ENCODE results near the gene NKIRAS1.

DNA sequence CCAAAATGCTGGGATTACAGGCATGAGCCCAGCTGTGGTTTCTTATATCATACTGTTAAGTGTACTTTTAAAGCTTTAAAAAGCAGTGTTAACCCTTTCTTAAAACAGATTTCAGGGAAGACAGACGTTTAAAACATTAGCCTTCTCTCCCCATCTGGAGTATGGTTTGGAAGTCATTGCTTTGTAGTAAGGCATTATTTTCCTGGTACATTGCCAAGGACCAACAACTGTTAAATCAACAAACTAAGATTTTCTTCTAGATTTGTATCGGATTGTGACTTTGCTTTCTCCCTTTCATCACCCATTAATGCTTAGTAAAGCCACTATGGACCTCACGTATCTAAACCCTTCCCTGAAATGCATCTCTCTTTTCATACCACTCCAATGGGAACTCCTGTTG lies 60.5 kb downstream of the NKIRAS1 start:
- TF ChIP-seq ZNF274 (IDR thresholded peaks at IDR 0.05; ENCODE audit: low read depth, low read length) (no peak), YY1 (IDR thresholded peaks at IDR 0.05; ENCODE audit: insufficient read depth, insufficient read length) (no peak)
